Nephron progenitor cell (in vitro differentiated cells): ENCODE data around the gene SCUBE2.

Source experiments
- DNase-seq: peaks from one replicate; pipeline ENCODE4 v3.0.0; 2021
- H3K27ac Mint-ChIP-seq: 2 replicates; pipeline ENCODE4 v1.8.0; 2021; ENCODE audit warnings: mild to moderate bottlenecking, moderate library complexity, mixed read lengths
- H3K27me3 Mint-ChIP-seq: 2 replicates; pipeline ENCODE4 v1.8.0; 2021; ENCODE audit warnings: mild to moderate bottlenecking, low read depth, mixed read lengths; ENCODE audit not compliant: poor library complexity
- H3K36me3 Mint-ChIP-seq: 2 replicates; pipeline ENCODE4 v1.8.0; 2021; ENCODE audit warnings: low read depth, mixed read lengths
- H3K4me1 Mint-ChIP-seq: 2 replicates; pipeline ENCODE4 v1.8.0; 2021; ENCODE audit warnings: mixed read lengths
- H3K4me3 Mint-ChIP-seq: 2 replicates; pipeline ENCODE4 v1.8.0; 2021; ENCODE audit warnings: mild to moderate bottlenecking, moderate library complexity, mixed read lengths
- H3K9me3 Mint-ChIP-seq: 2 replicates; pipeline ENCODE4 v1.8.0; 2021; ENCODE audit warnings: mild to moderate bottlenecking, moderate library complexity, mixed read lengths
- CTCF ChIP-seq: fragments of 200-600 bp; sonication (generic); IDR thresholded peaks from 2 replicates; pipeline ENCODE4 v1.5.0; 2021; ENCODE audit warnings: antibody characterized with exemption

The SCUBE2 gene

GRCh38 chr11:9092853-9093778 lies 1.7 kb upstream of the SCUBE2 start:
- Mint-ChIP-seq H3K4me1 (peaks cover 27% of the 10 kb centered on the region), H3K27ac (no peak overlapping the region), H3K9me3 (no peaks in the 10 kb centered on the region), H3K27me3 (peaks cover 50% of the 10 kb centered on the region), H3K4me3 (peak overlapping the region; percentile 72), H3K36me3 (no peaks in the 10 kb centered on the region)
- no peak for DNase-seq
- no peak for TF ChIP-seq CTCF

- Mint-ChIP-seq H3K36me3 (no peaks in the 10 kb centered on the region), H3K27me3 (peaks cover 55% of the 10 kb centered on the region), H3K4me1 (peaks cover 27% of the 10 kb centered on the region), H3K9me3 (no peaks in the 10 kb centered on the region), H3K27ac (no peak overlapping the region), H3K4me3 (peak overlapping the region; percentile 72)
- DNase-seq: no peak
- no peak for TF ChIP-seq CTCF
Measured at GRCh38 chr11:9092072-9092471, 673 bp upstream of the SCUBE2 start.

GRCh38 chr11:9090488-9091043 lies 833 bp downstream of the SCUBE2 start:
- DNase-seq: no peak
- Mint-ChIP-seq H3K27ac (no peak overlapping the region), H3K36me3 (no peaks in the 10 kb centered on the region), H3K4me3 (peak overlapping the region; percentile 78), H3K9me3 (no peaks in the 10 kb centered on the region), H3K4me1 (peaks cover 27% of the 10 kb centered on the region), H3K27me3 (peaks cover 59% of the 10 kb centered on the region)
- no peak for TF ChIP-seq CTCF

GRCh38 chr11:9089636-9090035 lies 1.8 kb downstream of the SCUBE2 start:
- Mint-ChIP-seq H3K27ac (no peak overlapping the region), H3K4me3 (no peak overlapping the region), H3K27me3 (peaks cover 63% of the 10 kb centered on the region), H3K4me1 (peaks cover 27% of the 10 kb centered on the region), H3K36me3 (no peaks in the 10 kb centered on the region), H3K9me3 (no peaks in the 10 kb centered on the region)
- no peak for TF ChIP-seq CTCF
- no peak for DNase-seq

GRCh38 chr11:9089061-9089460 lies 2.3 kb downstream of the SCUBE2 start:
- Mint-ChIP-seq H3K4me3 (no peak overlapping the region), H3K4me1 (peaks cover 26% of the 10 kb centered on the region), H3K27ac (no peak overlapping the region), H3K27me3 (peaks cover 63% of the 10 kb centered on the region), H3K9me3 (no peaks in the 10 kb centered on the region), H3K36me3 (no peaks in the 10 kb centered on the region)
- TF ChIP-seq CTCF: no peak
- no peak for DNase-seq

GRCh38 chr11:9082575-9082974 lies 8.8 kb downstream of the SCUBE2 start:
- Mint-ChIP-seq H3K4me3 (no peak overlapping the region), H3K36me3 (no peaks in the 10 kb centered on the region), H3K27ac (no peak overlapping the region), H3K9me3 (peaks cover 9% of the 10 kb centered on the region), H3K27me3 (peaks cover 16% of the 10 kb centered on the region), H3K4me1 (no peaks in the 10 kb centered on the region)
- DNase-seq: no peak
- no peak for TF ChIP-seq CTCF
